ENCODE data around the gene FASN. TPM values are rescaled to one million over a fixed set of nuclear protein-coding genes. Genes with fewer than 3 reads are reported as not detected.

Gene FASN
- total and polyA plus RNA-seq, 5 donors = 14.3 to 86.3 (median 25.0) TPM

DNA sequence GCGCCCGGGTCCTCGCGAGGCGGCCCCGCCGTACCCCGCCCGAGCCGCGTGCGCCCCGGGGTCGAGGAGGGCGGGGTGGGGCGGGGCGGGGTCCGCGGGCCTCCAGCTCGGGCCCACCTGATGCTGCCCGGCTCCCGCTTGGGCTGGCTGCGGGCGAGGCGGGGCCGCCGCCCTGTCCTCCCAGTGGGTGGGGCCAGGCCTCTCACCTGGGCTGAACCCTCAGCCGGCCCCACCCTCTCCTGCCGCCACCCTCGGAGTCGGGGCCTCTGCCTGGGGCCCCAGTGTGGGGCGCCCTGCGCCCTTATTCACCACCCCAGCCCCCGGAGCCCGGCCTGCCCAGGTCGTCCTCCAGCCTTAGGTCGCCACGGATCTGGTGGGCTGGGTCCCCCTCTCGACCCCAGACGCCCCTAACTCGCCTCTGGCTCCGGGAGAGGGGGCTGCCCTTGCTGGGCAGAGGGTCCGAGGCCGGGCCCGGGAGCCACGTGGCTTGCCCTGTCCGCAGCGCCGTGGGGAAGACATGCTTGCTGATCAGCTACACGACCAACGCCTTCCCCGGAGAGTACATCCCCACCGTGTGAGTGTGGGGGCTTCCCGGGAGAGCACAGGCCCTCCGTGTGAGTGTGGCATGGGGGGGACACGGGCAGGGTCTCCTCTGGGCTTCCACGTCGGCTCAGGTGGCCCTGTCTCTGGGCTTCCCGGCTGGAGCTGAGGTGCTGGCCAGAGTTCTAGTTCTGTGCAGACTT, 66.0 kb downstream of the FASN start:
- WGBS = 11% methylated on average over 59 of the region's 59 CpGs
- no peaks in the 10 kb centered on the region for H3K27me3 ChIP-seq (ENCODE audit: control insufficient read depth, insufficient read depth)
- no peak for DNase-seq
- intact Hi-C loops (cut with DNase I) = loop anchor here in 3 of 4 donors (2.0 kb wide), 2 partner anchors 121 to 123 kb away; no protein-coding TSS in a partner anchor
- H3K4me3 ChIP-seq (ENCODE audit: low read length) = peak overlapping the region; percentile 23
- H3K4me1 ChIP-seq (ENCODE audit: control insufficient read depth, insufficient read depth, low read length) = peaks cover 4% of the 10 kb centered on the region
- ATAC-seq = no peak
- no peak overlapping the region for H3K27ac ChIP-seq (ENCODE audit: low read length)
- H3K9me3 ChIP-seq (ENCODE audit: control insufficient read depth, low read length) = no peaks in the 10 kb centered on the region

DNA sequence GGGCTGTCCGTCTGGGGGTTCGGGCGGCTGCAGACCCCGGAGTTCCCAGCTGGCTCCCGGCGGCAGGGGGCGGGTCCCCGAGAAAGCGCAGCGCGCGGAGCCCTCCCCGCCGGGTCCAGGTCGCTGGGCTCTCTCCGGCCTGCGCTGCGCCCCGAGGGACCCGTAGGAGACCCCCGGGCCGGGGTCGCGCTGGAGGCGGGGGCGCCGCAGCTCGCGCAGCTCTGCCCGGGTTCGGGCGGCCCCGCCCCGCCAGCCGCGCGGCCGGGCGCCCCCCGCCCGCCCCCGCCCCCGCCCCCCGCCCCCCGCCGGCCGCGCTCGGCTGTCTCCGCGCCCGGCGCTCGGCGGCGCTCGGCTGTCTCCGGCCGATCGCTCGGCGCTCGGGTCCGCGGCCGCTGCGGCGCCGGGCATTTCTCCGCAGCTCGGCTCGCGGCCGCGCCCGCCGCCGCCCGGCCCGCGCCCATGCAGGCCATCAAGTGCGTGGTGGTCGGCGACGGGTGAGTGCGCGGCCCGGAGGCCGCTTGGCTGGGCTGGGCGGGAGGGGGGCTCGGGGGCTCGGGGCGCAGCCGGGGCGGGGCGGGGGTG, 66.6 kb downstream of the FASN start, which contains the start of gene RAC3:
RAC3 (plus strand) TSS at position 376 of the 582 bp plus-strand sequence; CDS start at position 460, 84 bp downstream.
- Histone ChIP-seq H3K27me3 (ENCODE audit: control insufficient read depth, insufficient read depth) (no peaks in the 10 kb centered on the region), H3K4me3 (ENCODE audit: low read length) (peak within 1 kb of the TSS; percentile 23), H3K27ac (ENCODE audit: low read length) (no peak within 1 kb of the TSS), H3K4me1 (ENCODE audit: control insufficient read depth, insufficient read depth, low read length) (peaks cover 2% of the 10 kb centered on the region), H3K9me3 (ENCODE audit: control insufficient read depth, low read length) (no peaks in the 10 kb centered on the region)
- under 1% methylated on average over 96 of the region's 96 CpGs for WGBS
- DNase-seq (no peak), ATAC-seq (peak in 1 of 2 donors; percentile 4)
- intact Hi-C loops (cut with DNase I) = loop anchor here in 2 of 4 donors (2.0 kb wide), 1 partner anchor 123 kb away; no protein-coding TSS in a partner anchor

DNA sequence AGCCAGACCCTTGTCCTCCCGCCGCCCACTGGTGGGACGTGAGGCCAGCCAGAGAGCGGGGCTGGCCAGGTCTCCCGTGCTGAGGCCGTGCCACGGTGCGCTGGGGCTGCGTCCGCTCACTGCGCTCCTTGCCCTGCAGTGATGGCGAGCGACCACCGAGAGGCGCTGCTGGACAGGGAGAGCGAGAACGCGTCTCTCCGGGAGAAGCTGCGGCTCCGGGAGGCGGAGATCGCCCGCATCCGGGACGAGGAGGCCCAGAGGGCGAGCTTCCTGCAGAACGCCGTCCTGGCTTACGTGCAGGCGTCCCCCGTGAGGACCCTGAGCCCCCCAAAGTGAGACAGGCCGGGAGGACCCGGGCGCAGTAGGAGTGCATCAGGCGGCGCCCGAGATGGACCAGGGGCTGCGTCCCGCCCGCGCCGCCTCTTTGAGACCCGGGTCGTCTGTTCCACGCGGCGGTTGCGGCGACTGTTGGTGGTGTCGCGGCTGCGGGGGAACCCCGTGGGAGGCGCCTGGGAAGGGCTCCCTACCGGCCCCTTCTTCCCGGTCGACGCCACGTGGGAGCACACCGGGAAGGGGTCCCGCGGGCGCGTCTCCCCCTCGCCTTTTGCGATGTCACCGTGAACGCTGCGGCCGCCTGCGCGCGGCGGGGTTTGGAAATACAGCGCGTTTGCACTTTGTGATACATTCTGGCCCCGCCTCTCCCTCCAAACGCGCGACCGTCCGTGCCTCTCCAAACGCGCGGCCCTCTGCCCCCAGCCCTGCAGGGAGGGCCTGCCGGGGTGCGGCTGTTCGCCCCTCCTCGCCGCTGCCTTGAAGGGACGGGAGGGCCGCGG, 67.3 kb downstream of the FASN start:
- no peaks in the 10 kb centered on the region for H3K9me3 ChIP-seq (ENCODE audit: control insufficient read depth, low read length)
- peak overlapping the region; percentile 23 for H3K4me3 ChIP-seq (ENCODE audit: low read length)
- H3K27me3 ChIP-seq (ENCODE audit: control insufficient read depth, insufficient read depth) = no peaks in the 10 kb centered on the region
- no peaks in the 10 kb centered on the region for H3K4me1 ChIP-seq (ENCODE audit: control insufficient read depth, insufficient read depth, low read length)
- WGBS = 1% methylated on average over 94 of the region's 94 CpGs
- DNase-seq = peak; percentile 85 to 94 (median 92)
- ATAC-seq = peak; percentile 74 to 81
- H3K27ac ChIP-seq (ENCODE audit: low read length) = no peak overlapping the region
- intact Hi-C loops (cut with DNase I) = loop anchor here in 2 of 4 donors (2.0 kb wide), 1 partner anchor 124 kb away; no protein-coding TSS in a partner anchor

DNA sequence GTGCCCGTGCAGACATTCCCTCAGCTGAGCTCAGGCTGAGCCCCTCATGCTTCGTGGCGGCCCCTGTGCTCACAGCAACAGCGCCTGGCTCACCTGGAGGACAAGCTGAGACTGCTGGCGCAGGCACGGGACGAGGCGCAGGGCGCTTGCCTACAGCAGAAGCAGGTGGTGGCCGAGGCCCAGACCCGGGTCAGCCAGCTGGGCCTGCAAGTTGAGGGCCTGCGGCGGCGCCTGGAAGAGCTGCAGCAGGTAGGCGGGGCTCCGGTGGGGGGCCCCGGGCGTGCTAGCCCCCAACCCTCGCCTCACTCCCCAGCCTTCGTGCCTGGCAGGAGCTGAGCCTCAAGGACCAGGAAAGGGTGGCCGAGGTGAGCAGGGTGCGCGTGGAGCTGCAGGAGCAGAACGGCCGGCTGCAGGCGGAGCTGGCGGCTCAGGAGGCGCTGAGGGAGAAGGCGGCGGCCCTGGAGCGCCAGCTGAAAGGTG, 68.0 kb downstream of the FASN start:
- ATAC-seq (peak in 1 of 2 donors; percentile 4), DNase-seq (no peak)
- 67% methylated on average over 31 of the region's 31 CpGs for WGBS
- intact Hi-C loops (cut with DNase I) = loop anchor here in 3 of 4 donors (2.0 to 5.0 kb wide), 2 partner anchors 122 to 125 kb away; no protein-coding TSS in a partner anchor
- H3K4me3 ChIP-seq (ENCODE audit: low read length) = no peak overlapping the region
- H3K27me3 ChIP-seq (ENCODE audit: control insufficient read depth, insufficient read depth) = no peaks in the 10 kb centered on the region
- H3K4me1 ChIP-seq (ENCODE audit: control insufficient read depth, insufficient read depth, low read length) = no peaks in the 10 kb centered on the region
- no peaks in the 10 kb centered on the region for H3K9me3 ChIP-seq (ENCODE audit: control insufficient read depth, low read length)
- H3K27ac ChIP-seq (ENCODE audit: low read length) = no peak overlapping the region

DNA sequence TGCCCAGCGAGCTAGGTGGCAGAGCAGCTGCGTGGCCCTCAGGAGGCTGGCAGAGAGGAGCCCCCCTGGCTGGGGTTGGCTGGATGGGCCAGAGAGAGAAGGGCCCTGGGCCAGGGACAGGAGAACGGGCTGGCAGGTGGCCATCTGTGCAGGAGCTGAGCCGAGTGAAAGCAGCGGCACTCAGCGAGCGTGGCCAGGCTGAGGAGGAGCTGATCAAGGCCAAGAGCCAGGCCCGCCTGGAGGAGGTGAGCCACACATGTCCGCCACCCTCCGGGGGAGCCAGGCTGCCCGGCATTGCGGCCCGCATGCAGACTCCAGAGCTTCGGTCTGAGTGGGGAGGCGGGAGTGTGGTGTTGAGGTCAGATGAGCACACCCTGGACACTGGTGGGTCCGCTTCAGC, 68.6 kb downstream of the FASN start:
- ATAC-seq (no peak), DNase-seq (no peak)
- no peak overlapping the region for H3K27ac ChIP-seq (ENCODE audit: low read length)
- no peak overlapping the region for H3K4me3 ChIP-seq (ENCODE audit: low read length)
- WGBS = 95% methylated on average over 16 of the region's 16 CpGs
- H3K9me3 ChIP-seq (ENCODE audit: control insufficient read depth, low read length) = no peaks in the 10 kb centered on the region
- intact Hi-C loops (cut with DNase I) = loop anchor here in 1 of 4 donors (5.0 kb wide), 1 partner anchor 123 kb away; no protein-coding TSS in a partner anchor
- H3K27me3 ChIP-seq (ENCODE audit: control insufficient read depth, insufficient read depth) = no peaks in the 10 kb centered on the region
- H3K4me1 ChIP-seq (ENCODE audit: control insufficient read depth, insufficient read depth, low read length) = no peaks in the 10 kb centered on the region

DNA sequence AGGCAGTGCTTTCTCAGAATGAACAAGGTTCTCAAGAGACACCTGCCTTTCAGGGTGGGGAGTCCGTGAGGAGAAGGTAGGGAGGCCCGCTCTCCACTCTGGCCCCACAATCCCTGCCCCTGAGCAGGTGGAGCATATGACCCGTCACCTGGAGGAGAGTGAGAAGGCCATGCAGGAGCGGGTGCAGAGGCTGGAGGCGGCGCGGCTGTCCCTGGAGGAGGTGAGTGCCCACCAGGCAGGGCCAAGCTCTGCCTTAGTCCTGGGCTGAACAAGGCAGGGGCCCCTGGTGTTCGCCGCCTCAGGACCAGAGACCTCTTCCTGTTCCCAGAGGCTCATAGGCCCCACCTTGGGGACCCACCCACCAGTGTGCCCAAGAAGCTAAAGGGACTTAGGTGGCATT, 69.1 kb downstream of the FASN start:
- no peak overlapping the region for H3K27ac ChIP-seq (ENCODE audit: low read length)
- H3K9me3 ChIP-seq (ENCODE audit: control insufficient read depth, low read length) = no peaks in the 10 kb centered on the region
- no peak for DNase-seq
- no peaks in the 10 kb centered on the region for H3K4me1 ChIP-seq (ENCODE audit: control insufficient read depth, insufficient read depth, low read length)
- no peak for ATAC-seq
- intact Hi-C loops (cut with DNase I) = loop anchor here in 1 of 4 donors (5.0 kb wide), 1 partner anchor 123 kb away; no protein-coding TSS in a partner anchor
- WGBS = 99% methylated on average over 9 of the region's 9 CpGs
- H3K27me3 ChIP-seq (ENCODE audit: control insufficient read depth, insufficient read depth) = no peaks in the 10 kb centered on the region
- H3K4me3 ChIP-seq (ENCODE audit: low read length) = no peak overlapping the region

Other genes with a start within 250 kb of the FASN start
- gene P4HB, start 237.7 kb downstream of the FASN start, total RNA-seq = 100 to 1,000 TPM; 272 to 375 (median 350) TPM
- 278 TPM for gene P4HB, start 237.7 kb downstream of the FASN start, polyA plus RNA-seq
- gene ARHGDIA, start 226.9 kb downstream of the FASN start, total RNA-seq = 100 to 1,000 TPM; 113 to 217 (median 142) TPM
- 101 TPM for gene ARHGDIA, start 226.9 kb downstream of the FASN start, polyA plus RNA-seq
- 10 to 100 TPM; 32.5 to 46.2 (median 39.1) TPM for gene ALYREF, start 206.7 kb downstream of the FASN start, total RNA-seq
- gene ALYREF, start 206.7 kb downstream of the FASN start, polyA plus RNA-seq = 18.9 TPM
- gene ANAPC11, start 206.5 kb downstream of the FASN start, total RNA-seq = 100 to 1,000 TPM; 135 to 167 (median 148) TPM
- gene ANAPC11, start 206.5 kb downstream of the FASN start, polyA plus RNA-seq = 338 TPM
- under 1 TPM; 0.14 to 0.53 (median 0.29) TPM for gene NPB, start 196.0 kb downstream of the FASN start, total RNA-seq
- gene NPB, start 196.0 kb downstream of the FASN start, polyA plus RNA-seq = 0.32 TPM
- gene PCYT2, start 186.8 kb downstream of the FASN start, total RNA-seq = 10 to 100 TPM; 16.7 to 24.8 (median 18.6) TPM
- 28.5 TPM for gene PCYT2, start 186.8 kb downstream of the FASN start, polyA plus RNA-seq
- gene SIRT7, start 180.1 kb downstream of the FASN start, total RNA-seq = 10 to 100 TPM in 1 of 4 donors, 1 to 10 TPM in 3; 7.6 to 10.1 (median 8.9) TPM
- gene SIRT7, start 180.1 kb downstream of the FASN start, polyA plus RNA-seq = 7.3 TPM
- gene MAFG, start 170.5 kb downstream of the FASN start, total RNA-seq = 10 to 100 TPM; 16.6 to 28.9 (median 26.0) TPM
- gene MAFG, start 170.5 kb downstream of the FASN start, polyA plus RNA-seq = 18.4 TPM
- 1 to 10 TPM; 2.7 to 8.5 (median 6.7) TPM for gene PYCR1, start 160.9 kb downstream of the FASN start, total RNA-seq
- 4.3 TPM for gene PYCR1, start 160.9 kb downstream of the FASN start, polyA plus RNA-seq
- 1 to 10 TPM in 2 of 4 donors, under 1 TPM in 1, not detected in 1; 0.51 to 1.9 (median 1.4) TPM for gene MYADML2, start 151.0 kb downstream of the FASN start, total RNA-seq
- 1.2 TPM for gene MYADML2, start 151.0 kb downstream of the FASN start, polyA plus RNA-seq
- gene NOTUM, start 137.0 kb downstream of the FASN start, total RNA-seq = not detected
- gene NOTUM, start 137.0 kb downstream of the FASN start, polyA plus RNA-seq = 0.05 TPM
- 10 to 100 TPM; 16.6 to 28.9 (median 21.6) TPM for gene ASPSCR1, start 120.6 kb downstream of the FASN start, total RNA-seq
- 20.1 TPM for gene ASPSCR1, start 120.6 kb downstream of the FASN start, polyA plus RNA-seq
- gene CENPX, start 75.4 kb downstream of the FASN start, total RNA-seq = 10 to 100 TPM; 20.1 to 28.6 (median 26.0) TPM
- gene CENPX, start 75.4 kb downstream of the FASN start, polyA plus RNA-seq = 31.2 TPM
- 1 to 10 TPM; 3.2 to 6.7 (median 6.0) TPM for gene LRRC45, start 74.9 kb downstream of the FASN start, total RNA-seq
- gene LRRC45, start 74.9 kb downstream of the FASN start, polyA plus RNA-seq = 4.9 TPM
- 1 to 10 TPM; 1.0 to 2.0 (median 1.5) TPM for gene RAC3, start 66.6 kb downstream of the FASN start, total RNA-seq
- 2.4 TPM for gene RAC3, start 66.6 kb downstream of the FASN start, polyA plus RNA-seq
- 100 to 1,000 TPM; 127 to 181 (median 168) TPM for gene DCXR, start 60.5 kb downstream of the FASN start, total RNA-seq
- gene DCXR, start 60.5 kb downstream of the FASN start, polyA plus RNA-seq = 196 TPM
- gene RFNG, start 46.4 kb downstream of the FASN start, total RNA-seq = 10 to 100 TPM; 19.0 to 25.1 (median 20.2) TPM
- 25.4 TPM for gene RFNG, start 46.4 kb downstream of the FASN start, polyA plus RNA-seq
- 10 to 100 TPM; 87.1 to 93.7 (median 90.6) TPM for gene GPS1, start 46.3 kb downstream of the FASN start, total RNA-seq
- gene GPS1, start 46.3 kb downstream of the FASN start, polyA plus RNA-seq = 75.1 TPM
- 10 to 100 TPM; 51.3 to 63.1 (median 58.4) TPM for gene DUS1L, start 32.4 kb downstream of the FASN start, total RNA-seq
- 82.1 TPM for gene DUS1L, start 32.4 kb downstream of the FASN start, polyA plus RNA-seq
- 10 to 100 TPM; 14.8 to 17.3 (median 16.5) TPM for gene CCDC57, start 114.6 kb upstream of the FASN start, total RNA-seq
- 12.1 TPM for gene CCDC57, start 114.6 kb upstream of the FASN start, polyA plus RNA-seq
- gene SLC16A3, start 130.8 kb upstream of the FASN start, total RNA-seq = 10 to 100 TPM; 13.6 to 23.7 (median 18.0) TPM
- gene SLC16A3, start 130.8 kb upstream of the FASN start, polyA plus RNA-seq = 18.8 TPM
- 10 to 100 TPM; 68.8 to 81.7 (median 77.4) TPM for gene CSNK1D, start 175.5 kb upstream of the FASN start, total RNA-seq
- 61.7 TPM for gene CSNK1D, start 175.5 kb upstream of the FASN start, polyA plus RNA-seq
- 1 to 10 TPM in 2 of 4 donors, under 1 TPM in 2; 0.31 to 1.4 (median 0.80) TPM for gene CD7, start 219.4 kb upstream of the FASN start, total RNA-seq
- gene CD7, start 219.4 kb upstream of the FASN start, polyA plus RNA-seq = 0.45 TPM
- 1 to 10 TPM; 2.8 to 5.7 (median 3.3) TPM for gene SECTM1, start 235.5 kb upstream of the FASN start, total RNA-seq
- gene SECTM1, start 235.5 kb upstream of the FASN start, polyA plus RNA-seq = 2.5 TPM

Measured in right cardiac atrium (tissue), 5 donors.